GM19025 (cell line): ENCODE data around the gene SHC2.

Source experiments
- ATAC-seq: cut with Tn5 transposase; IDR thresholded peaks from one replicate; pipeline ENCODE4 v1.9.1; 2021; ENCODE audit warnings: mild to moderate bottlenecking, low read depth, moderate library complexity; ENCODE audit not compliant: unreplicated experiment

Gene SHC2

GRCh38 chr19:409516-410242, 51.2 kb downstream of the SHC2 start:
- ATAC-seq = no peak

GRCh38 chr19:408902-409515, 51.8 kb downstream of the SHC2 start, which contains the start of gene C2CD4C:
Gene C2CD4C (minus strand): TSS chr19:409147. CDS start chr19:408361, 786 bp downstream.
- ATAC-seq = no peak

- no peak for ATAC-seq
Measured at GRCh38 chr19:408441-408901, 52.4 kb downstream of the SHC2 start.

GRCh38 chr19:407511-408440, 53.1 kb downstream of the SHC2 start:
- no peak for ATAC-seq

- no peak for ATAC-seq
Measured at GRCh38 chr19:406971-407510, 53.8 kb downstream of the SHC2 start.

GRCh38 chr19:406135-406781, 54.6 kb downstream of the SHC2 start:
- ATAC-seq = no peak

GRCh38 chr19:405121-405965, 55.5 kb downstream of the SHC2 start:
- ATAC-seq = no peak

- no peak for ATAC-seq
Measured at GRCh38 chr19:403221-404027, 57.4 kb downstream of the SHC2 start.

- no peak for ATAC-seq
Measured at GRCh38 chr19:402786-403185, 58.0 kb downstream of the SHC2 start.

GRCh38 chr19:401866-402511, 58.8 kb downstream of the SHC2 start:
- no peak for ATAC-seq

- ATAC-seq = no peak
Measured at GRCh38 chr19:400976-401865, 59.6 kb downstream of the SHC2 start.

- ATAC-seq = no peak
Measured at GRCh38 chr19:399370-399769, 61.5 kb downstream of the SHC2 start.

- ATAC-seq = no peak
Measured at GRCh38 chr19:398719-399118, 62.1 kb downstream of the SHC2 start.

GRCh38 chr19:397941-398706, 62.7 kb downstream of the SHC2 start:
- no peak for ATAC-seq

- ATAC-seq = no peak
Measured at GRCh38 chr19:397321-397720, 63.5 kb downstream of the SHC2 start.

GRCh38 chr19:395467-395866, 65.4 kb downstream of the SHC2 start:
- ATAC-seq = no peak
